IPS-NIHi7 (cell line): Measurements from ENCODE around the gene ZBTB49.
"Not testable (repeated sequence)": the region's sequence is repeated elsewhere in the genome, so short reads cannot be mapped to it uniquely, and the experiment has no call there.

Experiments used
- DNase-seq: peaks from one replicate; pipeline ENCODE4 v3.0.0; 2012; ENCODE audit warnings: mixed read lengths; ENCODE audit errors: extremely low spot score

The ZBTB49 gene, protein sequence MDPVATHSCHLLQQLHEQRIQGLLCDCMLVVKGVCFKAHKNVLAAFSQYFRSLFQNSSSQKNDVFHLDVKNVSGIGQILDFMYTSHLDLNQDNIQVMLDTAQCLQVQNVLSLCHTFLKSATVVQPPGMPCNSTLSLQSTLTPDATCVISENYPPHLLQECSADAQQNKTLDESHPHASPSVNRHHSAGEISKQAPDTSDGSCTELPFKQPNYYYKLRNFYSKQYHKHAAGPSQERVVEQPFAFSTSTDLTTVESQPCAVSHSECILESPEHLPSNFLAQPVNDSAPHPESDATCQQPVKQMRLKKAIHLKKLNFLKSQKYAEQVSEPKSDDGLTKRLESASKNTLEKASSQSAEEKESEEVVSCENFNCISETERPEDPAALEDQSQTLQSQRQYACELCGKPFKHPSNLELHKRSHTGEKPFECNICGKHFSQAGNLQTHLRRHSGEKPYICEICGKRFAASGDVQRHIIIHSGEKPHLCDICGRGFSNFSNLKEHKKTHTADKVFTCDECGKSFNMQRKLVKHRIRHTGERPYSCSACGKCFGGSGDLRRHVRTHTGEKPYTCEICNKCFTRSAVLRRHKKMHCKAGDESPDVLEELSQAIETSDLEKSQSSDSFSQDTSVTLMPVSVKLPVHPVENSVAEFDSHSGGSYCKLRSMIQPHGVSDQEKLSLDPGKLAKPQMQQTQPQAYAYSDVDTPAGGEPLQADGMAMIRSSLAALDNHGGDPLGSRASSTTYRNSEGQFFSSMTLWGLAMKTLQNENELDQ

DNA sequence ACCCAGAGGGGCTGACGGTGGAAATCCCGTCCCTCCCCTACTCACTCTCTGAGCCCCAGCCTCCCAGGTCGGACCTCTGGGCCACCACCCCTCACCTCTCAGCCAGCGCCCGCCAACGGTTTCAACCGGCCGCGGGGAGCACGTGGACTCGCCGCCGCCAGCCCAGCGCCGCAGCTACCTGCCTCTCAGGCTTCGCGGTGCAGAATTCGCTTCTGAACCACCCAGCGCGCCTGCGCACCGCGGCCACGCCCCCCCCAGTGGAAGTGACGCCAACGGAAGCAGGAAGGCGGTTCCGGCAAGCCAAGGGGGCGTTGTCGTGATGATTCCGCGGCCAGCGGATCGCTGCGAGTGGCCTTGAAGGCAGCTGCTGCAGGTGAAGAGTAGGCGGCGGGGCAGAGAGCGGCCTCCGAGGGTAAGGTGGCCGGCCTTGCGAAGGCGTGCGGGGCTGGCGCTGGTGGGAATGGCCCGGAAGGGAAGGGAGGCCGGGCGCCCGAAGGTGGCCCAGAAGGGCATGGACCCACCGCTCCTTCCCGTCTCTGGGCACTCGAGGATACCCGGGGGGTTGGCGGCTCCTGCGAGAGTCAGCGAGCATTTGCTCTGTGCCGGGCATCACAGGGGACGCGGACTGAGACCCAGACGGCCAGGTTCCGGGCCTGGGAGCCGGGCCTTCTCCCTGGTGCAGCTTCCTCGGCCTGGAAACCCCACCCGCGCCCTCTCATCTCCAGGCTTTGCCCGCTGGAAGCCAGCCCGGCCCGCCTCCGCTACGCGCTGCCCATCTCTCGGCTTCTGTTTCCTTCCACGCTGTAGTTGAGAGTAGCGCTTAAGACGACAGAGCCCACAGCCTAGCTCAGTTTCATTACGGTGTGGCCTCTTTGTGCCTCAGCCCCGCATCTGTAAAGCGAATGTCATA is at the start of gene ZBTB49, which contains the start of gene LYAR:
Gene ZBTB49 (plus strand): TSS at position 311 of the 910 bp plus-strand sequence. CDS start 9,695 bp downstream, outside the sequence.
Gene LYAR (minus strand): TSS at position 214 of the 910 bp plus-strand sequence. CDS start 6,412 bp downstream, outside the sequence.
- peak; percentile 99 for DNase-seq

DNA sequence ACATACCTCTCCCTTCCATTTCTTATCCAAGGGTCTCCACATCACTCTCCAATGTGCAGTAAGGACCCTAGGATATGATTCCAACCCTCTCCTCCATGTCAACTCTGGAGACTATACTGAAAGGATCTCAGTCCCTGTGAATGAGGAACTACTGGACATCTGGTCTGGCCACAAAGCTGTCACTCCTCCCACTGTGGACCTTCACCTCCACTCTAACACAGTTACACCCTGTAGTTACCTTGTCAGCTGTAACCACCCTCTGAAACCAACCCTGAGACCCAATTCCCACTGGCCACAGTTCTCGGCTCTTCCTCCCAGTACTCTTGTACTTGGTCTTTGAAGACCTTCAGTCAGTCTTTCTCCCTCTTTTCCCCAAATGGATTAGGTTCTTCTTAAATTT is 44.9 kb upstream of the ZBTB49 start:
- DNase-seq = no peak

DNA sequence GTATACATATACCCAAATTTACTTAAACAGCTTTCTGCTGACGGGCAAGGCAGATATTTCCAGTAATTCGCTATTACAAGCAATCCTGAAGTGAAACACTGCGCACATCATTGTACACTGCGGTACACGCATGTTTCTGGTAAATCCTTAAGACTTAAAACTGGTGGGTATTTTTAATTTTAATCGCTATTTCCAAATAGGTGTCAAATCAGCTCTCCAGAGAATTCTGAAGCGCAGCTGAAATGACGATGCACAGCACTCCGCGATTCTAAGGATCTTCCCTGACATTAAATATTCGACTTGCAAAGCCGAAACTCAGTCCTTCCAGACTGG is 42.4 kb upstream of the ZBTB49 start:
- no peak for DNase-seq

DNA sequence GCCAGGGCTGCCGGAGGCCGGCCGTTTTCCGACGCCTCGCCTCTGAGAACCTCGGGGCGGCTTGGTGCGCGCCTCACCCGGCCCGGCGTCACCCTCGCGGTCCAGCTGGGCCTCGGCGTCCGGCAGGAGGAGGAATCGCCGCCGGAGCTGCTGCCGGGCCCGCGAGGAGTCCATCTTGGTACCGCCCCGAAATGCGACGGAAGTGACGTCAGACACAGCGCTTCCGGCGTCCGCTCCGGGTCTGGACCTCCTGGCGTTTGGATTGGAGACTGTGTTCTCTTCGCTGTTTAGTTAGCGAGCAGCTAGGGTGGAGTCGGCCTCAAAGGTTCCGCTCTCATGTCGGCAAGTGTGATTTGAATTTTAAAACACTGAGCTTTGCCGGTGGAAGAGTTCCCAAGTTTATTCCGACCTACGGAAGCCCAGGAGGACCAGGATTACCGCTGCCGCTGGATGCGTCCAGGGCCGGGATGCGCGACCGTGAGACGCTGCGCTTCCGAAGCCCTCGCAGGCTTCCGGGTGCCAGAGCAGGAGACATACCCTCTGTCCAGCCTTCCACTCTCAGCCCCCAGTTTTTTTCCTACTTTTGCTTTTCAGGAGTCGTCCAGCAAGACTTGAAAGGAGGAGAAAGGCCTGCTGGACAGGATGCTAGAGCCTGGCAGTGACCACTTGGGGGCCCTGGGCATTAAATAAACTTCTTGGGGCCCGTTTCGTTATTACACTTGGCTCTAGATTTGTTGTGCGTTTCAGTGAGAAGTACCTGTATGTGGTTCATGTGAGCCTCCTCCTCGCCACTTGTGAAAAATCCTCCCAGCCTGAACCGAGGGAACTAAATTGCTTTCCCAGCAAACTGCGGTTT is 41.8 kb upstream of the ZBTB49 start, which contains the start of gene TMEM128:
Gene TMEM128 (minus strand): TSS at position 195 of the 856 bp plus-strand sequence. CDS start 21 bp downstream, at position 174.
- DNase-seq = peak; percentile 98

DNA sequence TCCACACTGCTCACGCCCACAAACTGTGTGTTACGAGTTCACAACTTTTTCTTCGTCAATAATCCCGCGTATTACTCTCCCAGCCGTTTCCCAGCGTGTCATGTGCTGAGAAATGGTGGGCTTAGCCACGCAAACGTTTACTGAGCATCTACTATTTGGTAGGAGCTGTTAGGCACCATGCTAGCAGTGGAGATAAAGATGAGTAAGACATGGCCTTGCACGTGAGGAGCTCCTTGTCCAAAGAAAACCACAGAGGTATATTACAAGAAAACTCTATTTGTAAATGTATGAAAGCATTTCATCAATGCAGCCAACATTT is 41.2 kb upstream of the ZBTB49 start:
- DNase-seq = no peak

DNA sequence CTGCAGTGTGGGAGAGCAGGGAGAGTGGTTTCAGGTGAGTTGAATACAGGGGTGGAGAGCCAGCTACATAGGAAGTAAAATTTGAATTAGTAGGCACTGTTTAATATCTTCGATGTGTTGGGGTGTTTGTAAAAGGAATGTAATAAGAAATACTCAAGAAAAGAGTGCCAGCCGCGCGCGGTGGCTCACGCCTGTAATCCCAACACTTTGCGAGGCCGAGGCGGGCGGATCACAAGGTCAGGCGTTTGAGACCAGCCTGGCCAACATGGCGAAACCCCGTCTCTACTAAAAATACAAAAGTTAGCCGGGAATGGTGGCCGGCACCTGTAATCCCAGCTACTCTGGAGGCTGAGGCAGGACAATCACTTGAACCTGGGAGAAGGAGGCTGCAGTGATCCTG is 40.7 kb upstream of the ZBTB49 start:
- not testable (repeated sequence) for DNase-seq

DNA sequence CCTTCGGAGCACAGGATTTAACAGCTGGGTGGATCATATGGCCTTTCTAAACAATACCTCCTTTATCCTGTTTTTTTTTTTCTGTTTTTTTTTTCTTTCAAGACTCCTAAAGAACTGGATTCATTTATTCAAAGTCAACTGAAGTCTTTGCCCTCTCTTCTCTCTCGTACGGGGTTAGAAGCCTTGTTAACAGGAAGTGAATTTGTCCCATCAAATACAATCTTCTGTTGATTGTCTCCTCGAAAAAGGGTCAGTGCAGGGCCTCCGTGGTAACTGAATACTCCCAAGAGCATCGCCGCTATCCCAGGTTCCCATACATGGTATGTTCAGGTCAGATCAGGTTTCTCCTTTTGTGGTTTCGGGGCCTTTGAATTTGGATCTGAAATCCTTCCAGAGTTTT is 40.2 kb upstream of the ZBTB49 start:
- DNase-seq = no peak

DNA sequence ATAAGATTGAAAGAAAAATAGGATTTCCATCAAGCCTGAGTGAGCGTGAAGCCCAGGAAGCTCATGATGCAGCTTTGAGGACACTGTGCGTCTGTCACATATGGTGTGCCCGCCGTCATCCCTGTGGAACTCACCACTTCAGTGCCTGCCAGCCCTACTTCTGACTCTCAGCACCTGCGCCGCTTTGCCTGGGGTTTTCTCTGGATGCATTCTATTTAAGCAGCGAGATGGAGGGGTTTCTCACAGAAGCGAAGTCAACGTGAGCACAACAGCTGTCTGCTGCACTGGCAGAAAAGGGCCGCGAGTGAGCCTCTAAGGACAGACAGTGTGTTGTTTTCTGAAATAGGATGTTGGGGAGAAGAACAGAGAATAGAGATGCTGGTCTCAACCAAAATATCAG is 35.9 kb upstream of the ZBTB49 start:
- no peak for DNase-seq

DNA sequence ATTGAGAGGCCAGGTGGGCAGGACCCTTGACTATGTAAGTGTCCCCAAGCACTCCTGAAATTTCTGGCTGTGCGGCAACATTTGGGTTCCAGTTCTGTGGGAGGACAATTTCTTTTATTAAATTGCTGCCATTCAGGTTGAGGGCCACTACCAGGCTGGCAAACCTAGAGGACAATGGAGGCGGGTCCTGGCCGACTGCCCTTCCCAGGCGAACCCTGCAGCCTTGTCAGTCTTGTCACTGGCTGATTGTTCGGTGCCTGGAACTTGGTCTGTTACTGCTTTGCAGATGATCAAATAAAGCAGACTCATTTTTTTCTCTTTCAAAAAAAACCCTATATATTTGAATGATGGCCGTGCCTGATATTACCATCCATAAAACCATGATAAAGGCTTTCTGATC is 35.4 kb upstream of the ZBTB49 start:
- DNase-seq = no peak

DNA sequence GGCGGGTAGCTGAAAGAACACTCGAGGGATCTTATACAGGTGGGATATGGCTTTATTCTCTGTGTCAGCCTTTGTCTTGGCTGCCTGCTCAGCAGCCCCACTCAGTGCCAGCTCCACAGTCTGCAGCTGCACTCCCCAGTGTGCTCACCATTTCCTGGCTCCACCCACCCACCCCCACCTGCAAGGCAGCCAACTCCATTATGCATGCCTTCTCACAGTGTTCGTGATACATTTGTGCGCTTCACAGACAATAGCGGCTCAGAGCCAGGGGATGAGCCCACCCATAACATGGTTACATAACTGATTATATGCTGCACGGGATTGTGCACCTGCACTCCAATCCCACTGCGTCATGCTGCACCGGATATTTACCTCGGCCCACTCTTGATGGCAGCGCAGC is 33.3 kb upstream of the ZBTB49 start:
- DNase-seq = peak; percentile 31

DNA sequence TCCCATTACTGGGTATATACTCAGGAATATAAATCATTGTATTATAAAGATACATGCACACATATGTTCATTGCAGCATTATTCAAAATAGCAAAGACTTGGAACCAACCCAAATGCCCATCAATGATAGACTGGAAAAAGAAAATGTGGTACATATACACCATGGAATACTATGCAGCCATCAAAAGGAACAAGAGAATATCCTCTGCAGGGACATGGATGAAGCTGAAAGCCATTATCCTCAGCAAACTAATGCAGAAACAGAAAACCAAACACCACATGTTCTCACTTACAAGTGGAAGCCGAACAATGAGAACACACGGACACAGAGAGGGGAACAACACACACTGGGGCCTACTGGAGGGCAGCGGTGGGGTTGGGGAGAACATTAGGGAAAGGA is 32.3 kb upstream of the ZBTB49 start:
- DNase-seq = not testable (repeated sequence)

DNA sequence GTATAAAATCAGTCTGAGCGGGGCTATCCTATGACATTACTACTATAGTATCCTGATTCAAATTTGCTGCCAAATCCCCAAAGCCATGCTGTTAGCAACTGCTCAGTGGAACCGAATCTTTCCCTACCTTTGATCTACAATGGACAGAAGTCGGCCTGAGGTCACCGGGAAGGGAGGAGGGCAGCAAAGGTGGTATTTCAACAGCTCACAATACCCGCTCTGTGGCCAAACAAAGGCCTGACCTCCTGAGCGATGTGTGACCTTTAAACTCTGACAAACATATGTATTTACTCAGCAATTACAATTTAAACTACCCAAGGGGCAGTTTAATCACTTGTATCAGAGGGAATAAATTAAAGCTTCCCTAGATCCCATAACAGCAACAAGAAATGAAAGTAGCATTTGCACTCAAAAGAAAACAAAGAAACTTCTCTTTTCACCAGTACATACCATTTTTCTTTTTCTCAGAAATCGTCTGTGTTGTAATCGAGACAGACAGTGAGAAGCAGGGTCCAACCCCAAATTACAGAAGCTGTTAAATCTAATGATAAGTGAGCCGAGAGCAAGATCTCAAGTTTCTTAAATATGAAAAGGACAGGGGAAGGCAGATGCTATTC is 30.5 kb upstream of the ZBTB49 start:
- no peak for DNase-seq

DNA sequence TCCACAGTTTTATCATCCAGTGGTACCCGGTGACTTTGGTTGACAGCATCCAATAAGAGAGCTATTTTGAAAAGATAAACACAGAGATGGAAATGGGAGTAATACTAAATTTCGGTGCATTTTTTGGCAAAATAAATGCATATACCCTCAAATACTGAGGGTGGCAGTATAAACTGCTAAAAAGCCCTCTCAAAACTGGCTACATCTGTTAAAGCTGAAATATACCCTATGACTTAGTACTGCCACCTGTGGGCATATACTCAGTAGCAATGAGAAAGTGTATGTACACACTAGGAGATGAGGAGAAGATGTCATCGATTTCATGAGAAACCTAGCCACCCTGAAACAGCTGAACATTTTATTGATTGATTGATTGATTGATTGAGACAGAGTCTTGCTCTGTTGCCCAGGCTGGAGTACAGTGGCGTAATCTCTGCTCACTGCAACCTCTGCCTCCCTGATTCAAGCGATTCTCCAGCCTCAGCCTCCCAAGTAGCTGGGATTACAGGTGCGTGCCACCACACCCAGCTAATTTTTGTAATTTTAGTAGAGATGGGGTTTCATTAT is 29.8 kb upstream of the ZBTB49 start:
- peak; percentile 34 for DNase-seq

DNA sequence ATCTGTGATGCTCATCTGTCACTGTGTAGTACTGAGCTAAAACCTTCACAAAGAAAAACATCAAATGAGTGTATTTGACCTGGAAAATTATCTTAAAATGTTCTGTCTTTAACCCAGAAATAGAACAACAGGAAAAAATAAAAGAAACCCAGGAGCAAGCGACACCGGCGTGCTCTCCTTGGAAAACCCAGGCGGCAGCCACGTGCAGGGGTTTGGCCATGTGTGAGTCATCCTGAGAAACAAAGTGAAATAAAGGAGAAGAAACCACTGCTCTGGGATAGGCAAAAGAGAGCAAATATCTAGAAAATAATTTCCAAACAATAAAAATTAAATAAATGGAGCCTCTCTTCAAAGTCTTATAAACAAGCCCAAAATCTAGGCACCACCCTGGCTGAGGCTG is 22.1 kb upstream of the ZBTB49 start:
- DNase-seq = no peak

DNA sequence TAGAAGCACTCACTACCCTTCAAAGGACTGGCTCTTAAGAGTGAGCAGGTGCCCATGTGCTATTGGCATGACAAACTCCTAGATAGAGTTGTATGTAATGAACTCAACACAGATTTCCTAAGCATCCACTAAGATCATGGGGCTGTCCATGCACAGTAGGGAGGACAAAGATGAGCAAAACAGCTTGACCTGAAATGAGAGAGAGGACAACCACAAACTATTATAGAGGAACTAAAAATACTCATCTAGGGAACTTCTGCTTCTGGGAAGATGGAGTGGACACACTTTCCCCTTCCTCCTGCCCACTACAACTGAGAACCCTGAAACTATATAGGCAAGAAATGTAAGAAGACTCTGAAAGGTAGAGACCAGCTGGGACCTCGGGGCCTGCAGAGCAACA is 21.3 kb upstream of the ZBTB49 start:
- DNase-seq = no peak

DNA sequence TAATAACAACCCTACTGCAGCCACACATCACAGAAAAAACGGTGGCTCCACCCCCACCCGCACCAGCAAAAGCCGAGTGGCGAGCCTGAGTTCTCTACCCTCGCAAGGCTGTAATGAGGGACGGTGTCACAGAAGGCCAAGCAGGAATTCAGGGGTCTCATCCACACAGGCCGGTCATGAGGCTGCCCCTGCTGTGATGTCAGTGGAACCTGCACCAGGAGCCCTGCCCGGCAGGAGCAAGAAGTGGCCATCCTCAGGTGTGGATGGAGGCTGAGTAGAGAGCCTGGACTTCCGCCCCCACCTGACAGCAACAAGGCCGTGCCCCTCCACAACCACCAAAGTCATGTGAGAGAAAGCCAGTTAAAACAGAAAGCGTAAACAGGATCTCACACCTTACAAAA is 20.7 kb upstream of the ZBTB49 start:
- no peak for DNase-seq

DNA sequence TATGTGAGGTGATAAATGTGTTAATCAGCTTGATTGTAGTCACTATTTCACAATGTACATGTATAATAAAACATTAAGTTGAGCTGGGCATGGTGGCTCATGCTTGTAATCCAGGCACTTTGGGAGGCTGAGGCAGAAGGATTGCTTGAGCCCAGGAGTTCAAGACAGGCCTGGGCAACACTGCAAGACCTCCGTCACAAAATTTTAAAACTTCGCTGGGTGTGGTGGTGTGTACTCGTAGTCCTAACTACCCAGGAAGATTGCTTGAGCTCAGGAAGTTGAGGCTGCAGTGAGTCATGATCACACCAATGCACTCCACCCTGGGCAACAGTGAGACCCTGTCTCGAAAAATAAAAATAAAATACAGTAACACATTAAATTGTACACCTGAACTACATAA is 20.2 kb upstream of the ZBTB49 start:
- no peak for DNase-seq

DNA sequence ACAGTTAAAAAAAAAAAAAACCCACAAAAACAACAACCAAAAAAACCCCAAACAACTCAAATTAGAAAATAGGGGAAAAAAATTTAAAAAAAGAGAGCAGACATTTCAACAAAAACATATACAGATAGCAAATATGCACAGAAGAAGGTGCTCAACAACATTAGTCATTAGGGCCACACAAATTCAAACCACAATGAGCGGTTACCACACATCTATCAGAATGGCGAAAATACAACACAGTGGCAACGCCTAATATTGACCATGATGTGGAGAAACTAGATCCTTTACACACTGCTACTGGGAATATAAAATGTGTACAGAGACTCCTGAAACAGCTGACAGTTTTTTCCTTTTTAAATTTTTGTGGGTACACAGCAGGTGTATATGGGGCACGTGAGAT is 19.5 kb upstream of the ZBTB49 start:
- DNase-seq = no peak

DNA sequence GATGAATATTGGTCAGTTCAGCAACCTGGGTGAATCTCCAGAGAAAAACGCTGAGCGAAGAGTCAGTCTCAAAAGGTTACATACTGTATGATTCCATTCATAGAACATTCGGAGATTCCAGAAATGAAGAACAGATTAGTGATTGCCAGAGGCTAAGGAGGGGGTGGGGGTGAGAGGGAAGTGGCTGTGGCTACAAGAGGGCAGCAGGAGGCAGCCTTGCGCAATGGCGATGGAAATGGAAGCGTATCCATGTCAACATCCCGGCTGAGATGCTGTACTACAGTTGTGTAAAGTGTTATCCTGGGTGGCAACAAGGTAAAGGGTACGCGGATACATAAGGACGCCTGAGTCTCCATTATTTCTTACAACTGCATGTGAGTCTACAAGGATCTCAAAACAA is 18.1 kb upstream of the ZBTB49 start:
- peak; percentile 33 for DNase-seq

DNA sequence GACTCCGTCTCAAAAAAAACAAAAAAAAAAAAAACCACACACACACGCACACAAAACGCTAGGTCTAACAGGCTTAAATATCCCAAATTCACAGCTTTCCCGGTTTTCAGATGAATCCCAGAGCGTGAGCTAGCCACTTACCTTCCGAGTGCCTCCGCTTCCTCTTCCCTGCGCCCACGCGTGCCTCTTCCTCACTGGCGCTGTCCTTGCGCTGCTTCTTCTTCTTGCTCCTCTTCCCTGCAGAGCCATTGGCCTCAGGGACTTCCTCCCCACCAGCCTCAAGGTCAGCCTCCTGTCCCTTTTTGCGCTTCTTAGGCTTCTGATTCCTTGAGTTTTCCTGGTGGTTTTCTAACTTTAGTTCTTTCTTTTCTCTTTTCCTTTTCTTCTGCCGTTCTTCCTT is 15.8 kb upstream of the ZBTB49 start:
- no peak for DNase-seq
